K562 (cell line): ENCODE data around the gene C21orf58.

Experiments used
- SP1 ChIP-seq: sonication (generic); formaldehyde crosslinking; IDR thresholded peaks from 2 replicates; pipeline ENCODE4 v1.8.1; 2022; ENCODE audit warnings: mild to moderate bottlenecking, missing genetic modification reagents
- TEAD2 ChIP-seq: fragments of 450-650 bp; IDR thresholded peaks from 2 replicates; pipeline ENCODE4 v1.6.1; 2016; ENCODE audit warnings: missing genetic modification characterization, control low read depth, missing compliant biosample characterization
- TF ChIP-seq, protein P1 (sequence below): fragments of 450-650 bp; IDR thresholded peaks from 2 replicates; pipeline ENCODE4 v1.6.1; 2016; ENCODE audit warnings: low read depth
- TF ChIP-seq, protein P2 (sequence below): sonication (generic); formaldehyde crosslinking; IDR thresholded peaks from 2 replicates; pipeline ENCODE4 v1.8.1; 2022; ENCODE audit warnings: missing genetic modification reagents
- TF ChIP-seq, protein P3 (sequence below): sonication (generic); formaldehyde crosslinking; IDR thresholded peaks from 2 replicates; pipeline ENCODE4 v1.8.0; 2022; ENCODE audit warnings: missing genetic modification reagents, mild to moderate bottlenecking, moderate library complexity, borderline replicate concordance
- TF ChIP-seq, protein P4 (sequence below), 2 experiments: fragments of 450-650 bp; conservative IDR thresholded peaks; 2 replicates each; pipeline ENCODE4 v1.6.1; 2017; ENCODE audit warnings: mild to moderate bottlenecking in 2 of 2, moderate library complexity in 2 of 2

DNA sequence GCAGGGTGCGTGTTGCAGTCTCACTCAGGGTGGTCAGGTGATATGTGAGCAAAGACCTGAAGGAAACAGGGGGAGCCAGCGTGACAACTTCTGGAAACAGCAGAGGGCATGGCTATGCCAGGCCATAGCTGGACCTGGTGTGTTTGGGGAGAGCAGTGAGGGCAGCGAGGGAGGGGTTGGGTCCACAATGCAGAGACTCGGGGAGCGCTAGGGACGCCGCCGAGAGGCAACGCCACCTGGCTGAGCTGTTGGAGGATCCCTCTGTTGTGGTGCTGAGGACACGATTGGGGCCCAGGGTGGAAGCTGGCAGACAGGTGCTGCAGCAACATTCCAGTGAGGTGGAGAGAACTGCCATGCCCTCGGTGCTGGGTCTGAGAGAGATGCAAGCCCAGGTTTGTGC lies 68.5 kb downstream of the C21orf58 start:
- TF ChIP-seq SP1, result no peak
- TF ChIP-seq, protein P1, sequence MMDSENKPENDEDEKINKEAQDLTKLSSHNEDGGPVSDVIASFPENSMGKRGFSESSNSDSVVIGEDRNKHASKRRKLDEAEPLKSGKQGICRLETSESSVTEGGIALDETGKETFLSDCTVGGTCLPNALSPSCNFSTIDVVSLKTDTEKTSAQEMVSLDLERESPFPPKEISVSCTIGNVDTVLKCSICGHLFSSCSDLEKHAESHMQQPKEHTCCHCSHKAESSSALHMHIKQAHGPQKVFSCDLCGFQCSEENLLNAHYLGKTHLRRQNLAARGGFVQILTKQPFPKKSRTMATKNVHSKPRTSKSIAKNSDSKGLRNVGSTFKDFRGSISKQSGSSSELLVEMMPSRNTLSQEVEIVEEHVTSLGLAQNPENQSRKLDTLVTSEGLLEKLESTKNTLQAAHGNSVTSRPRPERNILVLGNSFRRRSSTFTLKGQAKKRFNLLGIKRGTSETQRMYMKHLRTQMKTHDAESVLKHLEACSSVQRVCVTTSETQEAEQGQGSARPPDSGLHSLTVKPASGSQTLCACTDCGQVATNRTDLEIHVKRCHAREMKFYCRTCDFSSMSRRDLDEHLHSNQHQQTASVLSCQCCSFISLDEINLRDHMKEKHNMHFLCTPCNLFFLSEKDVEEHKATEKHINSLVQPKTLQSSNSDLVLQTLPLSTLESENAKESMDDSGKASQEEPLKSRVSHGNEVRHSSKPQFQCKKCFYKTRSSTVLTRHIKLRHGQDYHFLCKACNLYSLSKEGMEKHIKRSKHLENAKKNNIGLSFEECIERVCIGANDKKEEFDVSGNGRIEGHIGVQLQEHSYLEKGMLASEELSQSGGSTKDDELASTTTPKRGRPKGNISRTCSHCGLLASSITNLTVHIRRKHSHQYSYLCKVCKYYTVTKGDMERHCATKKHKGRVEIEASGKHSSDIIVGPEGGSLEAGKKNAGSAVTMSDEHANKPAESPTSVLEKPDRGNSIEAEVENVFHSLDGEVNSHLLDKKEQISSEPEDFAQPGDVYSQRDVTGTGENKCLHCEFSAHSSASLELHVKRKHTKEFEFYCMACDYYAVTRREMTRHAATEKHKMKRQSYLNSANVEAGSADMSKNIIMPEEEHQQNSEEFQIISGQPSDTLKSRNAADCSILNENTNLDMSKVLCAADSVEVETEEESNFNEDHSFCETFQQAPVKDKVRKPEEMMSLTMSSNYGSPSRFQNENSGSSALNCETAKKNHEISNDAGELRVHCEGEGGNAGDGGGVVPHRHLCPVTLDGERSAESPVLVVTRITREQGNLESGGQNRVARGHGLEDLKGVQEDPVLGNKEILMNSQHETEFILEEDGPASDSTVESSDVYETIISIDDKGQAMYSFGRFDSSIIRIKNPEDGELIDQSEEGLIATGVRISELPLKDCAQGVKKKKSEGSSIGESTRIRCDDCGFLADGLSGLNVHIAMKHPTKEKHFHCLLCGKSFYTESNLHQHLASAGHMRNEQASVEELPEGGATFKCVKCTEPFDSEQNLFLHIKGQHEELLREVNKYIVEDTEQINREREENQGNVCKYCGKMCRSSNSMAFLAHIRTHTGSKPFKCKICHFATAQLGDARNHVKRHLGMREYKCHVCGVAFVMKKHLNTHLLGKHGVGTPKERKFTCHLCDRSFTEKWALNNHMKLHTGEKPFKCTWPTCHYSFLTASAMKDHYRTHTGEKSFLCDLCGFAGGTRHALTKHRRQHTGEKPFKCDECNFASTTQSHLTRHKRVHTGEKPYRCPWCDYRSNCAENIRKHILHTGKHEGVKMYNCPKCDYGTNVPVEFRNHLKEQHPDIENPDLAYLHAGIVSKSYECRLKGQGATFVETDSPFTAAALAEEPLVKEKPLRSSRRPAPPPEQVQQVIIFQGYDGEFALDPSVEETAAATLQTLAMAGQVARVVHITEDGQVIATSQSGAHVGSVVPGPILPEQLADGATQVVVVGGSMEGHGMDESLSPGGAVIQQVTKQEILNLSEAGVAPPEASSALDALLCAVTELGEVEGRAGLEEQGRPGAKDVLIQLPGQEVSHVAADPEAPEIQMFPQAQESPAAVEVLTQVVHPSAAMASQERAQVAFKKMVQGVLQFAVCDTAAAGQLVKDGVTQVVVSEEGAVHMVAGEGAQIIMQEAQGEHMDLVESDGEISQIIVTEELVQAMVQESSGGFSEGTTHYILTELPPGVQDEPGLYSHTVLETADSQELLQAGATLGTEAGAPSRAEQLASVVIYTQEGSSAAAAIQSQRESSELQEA, result no peak
- TF ChIP-seq, protein P2, sequence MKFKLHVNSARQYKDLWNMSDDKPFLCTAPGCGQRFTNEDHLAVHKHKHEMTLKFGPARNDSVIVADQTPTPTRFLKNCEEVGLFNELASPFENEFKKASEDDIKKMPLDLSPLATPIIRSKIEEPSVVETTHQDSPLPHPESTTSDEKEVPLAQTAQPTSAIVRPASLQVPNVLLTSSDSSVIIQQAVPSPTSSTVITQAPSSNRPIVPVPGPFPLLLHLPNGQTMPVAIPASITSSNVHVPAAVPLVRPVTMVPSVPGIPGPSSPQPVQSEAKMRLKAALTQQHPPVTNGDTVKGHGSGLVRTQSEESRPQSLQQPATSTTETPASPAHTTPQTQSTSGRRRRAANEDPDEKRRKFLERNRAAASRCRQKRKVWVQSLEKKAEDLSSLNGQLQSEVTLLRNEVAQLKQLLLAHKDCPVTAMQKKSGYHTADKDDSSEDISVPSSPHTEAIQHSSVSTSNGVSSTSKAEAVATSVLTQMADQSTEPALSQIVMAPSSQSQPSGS (CRISPR knock-in tag), result no peak
- TF ChIP-seq, protein P3, sequence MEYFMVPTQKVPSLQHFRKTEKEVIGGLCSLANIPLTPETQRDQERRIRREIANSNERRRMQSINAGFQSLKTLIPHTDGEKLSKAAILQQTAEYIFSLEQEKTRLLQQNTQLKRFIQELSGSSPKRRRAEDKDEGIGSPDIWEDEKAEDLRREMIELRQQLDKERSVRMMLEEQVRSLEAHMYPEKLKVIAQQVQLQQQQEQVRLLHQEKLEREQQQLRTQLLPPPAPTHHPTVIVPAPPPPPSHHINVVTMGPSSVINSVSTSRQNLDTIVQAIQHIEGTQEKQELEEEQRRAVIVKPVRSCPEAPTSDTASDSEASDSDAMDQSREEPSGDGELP, result no peak
- TF ChIP-seq TEAD2, result no peak
- TF ChIP-seq, protein P4, sequence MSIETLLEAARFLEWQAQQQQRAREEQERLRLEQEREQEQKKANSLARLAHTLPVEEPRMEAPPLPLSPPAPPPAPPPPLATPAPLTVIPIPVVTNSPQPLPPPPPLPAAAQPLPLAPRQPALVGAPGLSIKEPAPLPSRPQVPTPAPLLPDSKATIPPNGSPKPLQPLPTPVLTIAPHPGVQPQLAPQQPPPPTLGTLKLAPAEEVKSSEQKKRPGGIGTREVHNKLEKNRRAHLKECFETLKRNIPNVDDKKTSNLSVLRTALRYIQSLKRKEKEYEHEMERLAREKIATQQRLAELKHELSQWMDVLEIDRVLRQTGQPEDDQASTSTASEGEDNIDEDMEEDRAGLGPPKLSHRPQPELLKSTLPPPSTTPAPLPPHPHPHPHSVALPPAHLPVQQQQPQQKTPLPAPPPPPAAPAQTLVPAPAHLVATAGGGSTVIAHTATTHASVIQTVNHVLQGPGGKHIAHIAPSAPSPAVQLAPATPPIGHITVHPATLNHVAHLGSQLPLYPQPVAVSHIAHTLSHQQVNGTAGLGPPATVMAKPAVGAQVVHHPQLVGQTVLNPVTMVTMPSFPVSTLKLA (conservative IDR thresholded peaks at IDR 0.05), result no peak
